BLaER1 treated with 17β-estradiol and CSF1 and Interleukin-3, amounts not matched to agents 10 nM and 100 nM (cell line): ENCODE measurements around the gene SELENOO.
A peak's percentile ranks its signal among the peaks of the same experiment; 100 is the strongest.

Experiments used
- H3K27ac ChIP-seq, 11 experiments: shearing (Covaris generic); formaldehyde crosslinking; 2 replicates each; pipeline ENCODE4 v1.8.1; 2022
- H3K27me3 ChIP-seq, 11 experiments: shearing (Covaris generic); formaldehyde crosslinking; 2 replicates each; pipeline ENCODE4 v1.8.1; 2022
- H3K36me3 ChIP-seq, 11 experiments: shearing (Covaris generic); formaldehyde crosslinking; 2 replicates each; pipeline ENCODE4 v1.8.1; 2022
- H3K4me1 ChIP-seq, 10 experiments: shearing (Covaris generic); formaldehyde crosslinking; 2 replicates each; pipeline ENCODE4 v1.8.1; 2022
- H3K4me2 ChIP-seq, 11 experiments: shearing (Covaris generic); formaldehyde crosslinking; 2 replicates each; pipeline ENCODE4 v1.8.1; 2022
- H3K4me3 ChIP-seq, 10 experiments: shearing (Covaris generic); formaldehyde crosslinking; 2 replicates each; pipeline ENCODE4 v1.8.1; 2022
- H3K9ac ChIP-seq, 11 experiments: shearing (Covaris generic); formaldehyde crosslinking; 2 replicates each; pipeline ENCODE4 v1.8.1; 2022
- H3K9me3 ChIP-seq, 11 experiments: shearing (Covaris generic); formaldehyde crosslinking; replicated peaks in 1 of 11; 2 replicates each; pipeline ENCODE4 v1.8.1; 2022
- H4K20me1 ChIP-seq, 11 experiments: shearing (Covaris generic); formaldehyde crosslinking; 2 replicates each; pipeline ENCODE4 v1.8.1; 2022
- Cebpa-rat ChIP-seq, 11 experiments: shearing (Covaris generic); IDR thresholded peaks; 2 replicates each; pipeline ENCODE4 v1.8.1; 2022

Gene SELENOO

DNA sequence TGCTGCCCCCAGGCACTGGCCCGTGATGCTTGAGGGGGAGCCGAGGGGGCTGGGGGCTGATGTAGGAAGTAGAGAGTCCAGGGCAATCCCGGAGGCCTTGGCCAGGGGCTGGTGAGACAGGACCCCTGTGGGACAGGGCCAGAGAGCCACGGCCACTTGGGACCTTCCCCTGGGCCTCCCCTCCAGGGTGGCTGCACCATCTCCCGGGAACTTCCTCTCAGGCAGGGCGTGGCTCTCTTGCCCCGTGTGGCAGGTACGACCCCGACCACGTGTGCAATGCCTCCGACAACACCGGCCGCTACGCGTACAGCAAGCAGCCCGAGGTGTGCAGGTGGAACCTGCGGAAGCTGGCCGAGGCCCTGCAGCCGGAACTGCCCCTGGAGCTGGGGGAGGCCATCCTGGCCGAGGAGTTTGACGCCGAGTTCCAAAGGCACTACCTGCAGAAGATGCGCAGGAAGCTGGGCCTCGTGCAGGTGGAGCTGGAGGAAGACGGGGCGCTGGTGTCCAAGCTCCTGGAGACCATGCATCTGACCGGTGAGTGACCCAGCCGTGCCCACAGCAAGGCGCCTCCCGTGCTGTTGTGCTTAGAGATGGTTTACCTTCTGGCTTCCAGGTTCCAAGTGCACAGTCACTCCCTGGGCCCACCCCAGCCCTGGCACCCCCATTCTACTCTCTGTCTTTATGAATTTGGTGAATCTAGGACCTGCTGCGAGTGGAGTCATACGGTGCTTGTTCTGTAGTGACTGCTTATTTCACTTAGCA lies 9.7 kb downstream of the SELENOO start:
- H3K4me1 ChIP-seq: peaks cover 22 to 49% (median 43%) of the 10 kb centered on the region in 10 experiments
- H3K4me3 ChIP-seq: no peak overlapping the region
- H3K27me3 ChIP-seq: no peaks in the 10 kb centered on the region
- H3K9me3 ChIP-seq: no peaks in the 10 kb centered on the region
- no peak overlapping the region for H3K9ac ChIP-seq
- H3K27ac ChIP-seq: no peak overlapping the region
- H4K20me1 ChIP-seq: peaks cover 95 to 100% (median 99%) of the 10 kb centered on the region in 11 experiments
- peaks cover 60 to 94% (median 71%) of the 10 kb centered on the region in 11 experiments for H3K36me3 ChIP-seq
- no peak for TF ChIP-seq Cebpa-rat (IDR thresholded peaks at IDR 0.05)
- H3K4me2 ChIP-seq: peak overlapping the region in 2 of 11 experiments; percentile 16 to 96; a peak in 1 of 22 replicates

DNA sequence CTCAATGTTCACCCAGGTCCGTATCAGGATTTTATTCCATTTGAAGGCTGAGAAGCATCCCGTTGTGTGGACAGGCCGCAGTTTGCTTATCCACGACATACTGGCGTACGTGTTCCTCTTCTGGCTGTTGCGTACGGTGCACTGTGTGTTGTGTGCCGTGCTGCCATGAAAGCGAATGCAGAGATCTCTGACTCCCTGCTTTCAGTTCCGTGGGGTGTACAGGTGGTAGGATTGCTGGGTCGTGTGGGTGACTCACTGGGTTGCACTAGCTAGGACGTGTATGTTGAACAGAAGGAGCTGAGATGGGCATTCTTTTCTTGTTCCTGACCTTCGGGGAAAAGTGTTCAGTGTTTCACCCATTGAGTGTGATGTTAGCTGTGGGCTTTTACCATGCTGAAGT lies 10.3 kb downstream of the SELENOO start:
- H3K4me1 ChIP-seq: peaks cover 16 to 49% (median 38%) of the 10 kb centered on the region in 10 experiments
- TF ChIP-seq Cebpa-rat (IDR thresholded peaks at IDR 0.05): no peak
- no peak overlapping the region for H3K9ac ChIP-seq
- H3K27ac ChIP-seq: no peak overlapping the region
- H3K36me3 ChIP-seq: peaks cover 60 to 94% (median 71%) of the 10 kb centered on the region in 11 experiments
- no peak overlapping the region for H3K4me3 ChIP-seq
- no peak overlapping the region for H3K4me2 ChIP-seq
- H4K20me1 ChIP-seq: peaks cover 95 to 100% (median 99%) of the 10 kb centered on the region in 11 experiments
- no peaks in the 10 kb centered on the region for H3K27me3 ChIP-seq
- H3K9me3 ChIP-seq: no peaks in the 10 kb centered on the region

DNA sequence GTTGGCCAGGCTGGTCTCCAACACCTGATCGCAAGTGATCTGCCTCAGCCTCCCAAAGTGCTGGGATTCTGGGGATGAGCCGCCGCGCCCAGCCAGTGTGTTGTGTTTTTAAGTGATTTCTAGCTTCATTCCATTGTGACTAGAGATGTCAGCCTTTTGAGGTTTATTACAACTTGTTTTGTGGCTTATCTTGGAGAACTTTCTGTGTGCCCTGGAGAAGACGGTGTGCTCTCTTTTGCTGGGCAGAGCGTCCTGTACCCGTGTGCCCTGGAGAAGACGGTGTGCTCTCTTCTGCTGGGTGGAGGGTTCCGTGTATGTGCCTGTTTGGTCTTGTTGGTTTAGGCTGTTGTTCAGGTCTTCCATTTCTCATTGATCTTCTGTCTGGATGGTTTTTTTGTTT lies 12.5 kb downstream of the SELENOO start:
- peaks cover 72 to 97% (median 81%) of the 10 kb centered on the region in 11 experiments for H3K36me3 ChIP-seq
- no peak overlapping the region for H3K4me2 ChIP-seq
- H3K4me3 ChIP-seq: no peak overlapping the region
- no peaks in the 10 kb centered on the region for H3K9me3 ChIP-seq
- H3K27me3 ChIP-seq: 0 out of 22 replicates have a peak, but pooled peaks cover 0 to 5% (median 0%) of the 10 kb centered on the region in 11 experiments
- H3K9ac ChIP-seq: peak overlapping the region in 1 of 11 experiments; percentile 16; a peak in 1 of 22 replicates
- H4K20me1 ChIP-seq: peaks cover 95 to 100% (median 99%) of the 10 kb centered on the region in 11 experiments
- H3K27ac ChIP-seq: no peak overlapping the region
- H3K4me1 ChIP-seq: peaks cover 0 to 49% (median 36%) of the 10 kb centered on the region in 10 experiments; a peak in 16 of 20 replicates
- TF ChIP-seq Cebpa-rat (IDR thresholded peaks at IDR 0.05): no peak

DNA sequence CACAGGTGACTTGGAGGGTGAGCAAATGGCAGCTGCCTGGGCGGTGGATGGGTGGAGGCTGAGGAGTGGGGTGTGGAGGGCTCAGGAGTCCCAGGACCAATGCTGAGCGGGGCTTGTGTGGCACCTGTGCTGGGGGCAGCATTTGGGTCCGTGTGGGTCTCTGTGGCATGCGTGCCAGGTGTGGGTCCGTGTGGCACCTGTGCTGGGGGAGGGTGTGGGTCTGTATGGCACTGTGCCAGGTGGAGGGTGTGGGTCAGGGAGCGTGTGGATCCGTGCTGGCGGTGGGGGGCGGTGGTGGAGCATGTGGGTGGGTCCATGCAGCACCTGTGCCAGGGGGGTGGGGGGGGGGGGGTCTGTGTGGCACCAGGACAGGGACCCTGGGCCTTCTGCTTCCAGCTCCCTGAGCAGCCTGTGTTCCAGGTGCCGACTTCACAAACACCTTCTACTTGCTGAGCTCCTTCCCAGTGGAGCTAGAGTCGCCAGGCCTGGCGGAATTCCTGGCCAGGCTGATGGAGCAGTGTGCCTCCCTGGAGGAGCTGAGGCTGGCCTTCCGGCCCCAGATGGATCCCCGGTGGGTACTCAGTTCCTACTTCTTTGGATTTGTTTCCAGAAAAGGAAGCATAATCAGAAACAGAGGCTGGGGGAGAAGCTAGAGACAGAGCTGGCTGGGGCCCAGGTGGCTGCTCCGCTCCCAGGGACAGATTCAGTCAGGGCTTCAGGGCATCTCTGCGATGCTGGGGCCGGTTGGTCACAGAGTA lies 14.7 kb downstream of the SELENOO start:
- Histone ChIP-seq H3K36me3 (peaks cover 84 to 99% (median 91%) of the 10 kb centered on the region in 11 experiments), H3K9me3 (no peaks in the 10 kb centered on the region)

DNA sequence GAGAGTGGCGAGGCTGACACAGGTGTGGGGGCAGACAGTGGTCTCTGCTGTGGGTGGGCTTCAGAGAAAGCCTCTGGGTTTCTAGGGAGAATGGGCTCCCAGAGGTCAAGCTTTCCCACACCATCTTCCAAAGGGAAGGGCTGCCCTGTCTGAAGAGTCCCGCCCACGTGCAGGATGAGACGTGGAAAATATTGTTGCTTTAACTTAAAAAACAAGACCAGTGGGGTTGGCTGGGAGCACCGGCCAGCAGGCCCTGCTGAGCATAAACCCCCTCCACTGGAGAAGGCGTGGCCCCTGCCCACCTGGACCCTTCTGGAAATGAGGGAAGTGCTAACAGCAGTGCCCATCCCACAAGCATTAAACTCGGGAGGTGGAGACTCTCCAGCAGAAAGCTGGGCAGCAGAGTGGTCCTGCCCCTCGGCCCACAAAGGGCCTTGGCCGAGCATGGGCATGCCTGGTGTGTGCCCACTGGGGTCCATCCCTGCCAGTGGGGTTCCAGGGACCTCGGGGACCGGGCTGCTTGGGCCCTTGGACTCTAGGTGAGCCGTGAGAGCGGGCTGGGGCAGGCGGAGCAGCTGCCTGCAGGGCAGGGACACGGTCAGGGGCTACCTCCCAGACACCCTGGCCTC lies 15.4 kb downstream of the SELENOO start:
- Histone ChIP-seq H3K4me2 (peak overlapping the region in 3 of 11 experiments; percentile 56 to 73 (median 57); a peak in 4 of 22 replicates), H4K20me1 (peaks cover 94 to 100% (median 99%) of the 10 kb centered on the region in 11 experiments)
- no peak for TF ChIP-seq Cebpa-rat (IDR thresholded peaks at IDR 0.05)

More for the DNA sequence above, 14.7 kb downstream of the SELENOO start:
- H3K27ac ChIP-seq: no peak overlapping the region
- 0 out of 22 replicates have a peak, but pooled peaks cover 0 to 5% (median 0%) of the 10 kb centered on the region in 11 experiments for H3K27me3 ChIP-seq
- H3K4me3 ChIP-seq: no peak overlapping the region
- no peak overlapping the region for H3K4me2 ChIP-seq
- TF ChIP-seq Cebpa-rat (IDR thresholded peaks at IDR 0.05): no peak
- no peak overlapping the region for H3K9ac ChIP-seq
- peaks cover 6 to 49% (median 41%) of the 10 kb centered on the region in 10 experiments; a peak in 18 of 20 replicates for H3K4me1 ChIP-seq
- peaks cover 95 to 100% (median 99%) of the 10 kb centered on the region in 11 experiments for H4K20me1 ChIP-seq

DNA sequence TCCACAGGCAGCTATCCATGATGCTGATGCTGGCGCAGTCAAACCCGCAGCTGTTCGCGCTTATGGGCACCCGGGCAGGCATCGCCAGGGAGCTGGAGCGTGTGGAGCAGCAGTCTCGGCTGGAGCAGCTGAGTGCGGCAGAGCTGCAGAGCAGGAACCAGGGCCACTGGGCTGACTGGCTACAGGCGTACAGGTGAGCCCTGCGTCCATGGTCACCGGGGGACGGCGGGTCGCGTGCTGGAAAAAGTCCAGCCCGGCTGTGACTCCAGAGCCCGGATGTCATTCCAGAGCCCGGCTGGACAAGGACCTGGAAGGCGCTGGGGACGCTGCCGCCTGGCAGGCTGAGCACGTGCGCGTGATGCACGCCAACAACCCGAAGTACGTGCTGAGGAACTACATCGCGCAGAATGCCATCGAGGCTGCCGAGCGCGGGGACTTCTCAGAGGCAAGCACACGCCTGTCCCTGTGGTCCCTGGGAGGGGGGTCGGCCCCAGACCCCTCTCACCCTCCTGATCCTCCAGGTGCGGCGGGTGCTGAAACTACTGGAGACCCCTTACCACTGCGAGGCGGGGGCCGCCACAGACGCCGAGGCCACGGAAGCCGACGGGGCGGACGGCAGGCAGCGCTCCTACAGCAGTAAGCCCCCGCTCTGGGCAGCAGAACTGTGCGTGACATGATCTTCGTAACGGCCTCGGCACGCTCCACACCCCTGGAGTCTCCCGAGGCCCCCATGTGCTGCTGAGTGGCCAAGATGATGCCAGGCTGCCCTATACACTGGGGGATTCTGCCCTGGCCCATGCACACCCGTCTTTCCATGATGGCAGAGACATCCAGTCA lies 16.1 kb downstream of the SELENOO start:
- H4K20me1 ChIP-seq: peaks cover 95 to 100% (median 99%) of the 10 kb centered on the region in 11 experiments
- peak overlapping the region in 2 of 11 experiments; percentile 31 to 33; a peak in 1 of 22 replicates for H3K9ac ChIP-seq
- H3K9me3 ChIP-seq: no peaks in the 10 kb centered on the region
- TF ChIP-seq Cebpa-rat (IDR thresholded peaks at IDR 0.05): no peak
- no peak overlapping the region for H3K27ac ChIP-seq
- peak overlapping the region in 8 of 11 experiments; percentile 35 to 77 (median 58); a peak in 16 of 22 replicates for H3K4me2 ChIP-seq
- H3K36me3 ChIP-seq: peaks cover 88 to 99% (median 91%) of the 10 kb centered on the region in 11 experiments
- H3K4me3 ChIP-seq: no peak overlapping the region
- H3K4me1 ChIP-seq: peaks cover 6 to 64% (median 51%) of the 10 kb centered on the region in 10 experiments; a peak in 18 of 20 replicates
- H3K27me3 ChIP-seq: 0 out of 22 replicates have a peak, but pooled peaks cover 0 to 5% (median 0%) of the 10 kb centered on the region in 11 experiments

More for the DNA sequence above, 15.4 kb downstream of the SELENOO start:
- peaks cover 6 to 56% (median 44%) of the 10 kb centered on the region in 10 experiments; a peak in 18 of 20 replicates for H3K4me1 ChIP-seq
- H3K9ac ChIP-seq: no peak overlapping the region
- no peak overlapping the region for H3K27ac ChIP-seq
- H3K9me3 ChIP-seq: no peaks in the 10 kb centered on the region
- H3K27me3 ChIP-seq: 0 out of 22 replicates have a peak, but pooled peaks cover 0 to 5% (median 0%) of the 10 kb centered on the region in 11 experiments
- H3K36me3 ChIP-seq: peaks cover 84 to 99% (median 91%) of the 10 kb centered on the region in 11 experiments
- H3K4me3 ChIP-seq: no peak overlapping the region

DNA sequence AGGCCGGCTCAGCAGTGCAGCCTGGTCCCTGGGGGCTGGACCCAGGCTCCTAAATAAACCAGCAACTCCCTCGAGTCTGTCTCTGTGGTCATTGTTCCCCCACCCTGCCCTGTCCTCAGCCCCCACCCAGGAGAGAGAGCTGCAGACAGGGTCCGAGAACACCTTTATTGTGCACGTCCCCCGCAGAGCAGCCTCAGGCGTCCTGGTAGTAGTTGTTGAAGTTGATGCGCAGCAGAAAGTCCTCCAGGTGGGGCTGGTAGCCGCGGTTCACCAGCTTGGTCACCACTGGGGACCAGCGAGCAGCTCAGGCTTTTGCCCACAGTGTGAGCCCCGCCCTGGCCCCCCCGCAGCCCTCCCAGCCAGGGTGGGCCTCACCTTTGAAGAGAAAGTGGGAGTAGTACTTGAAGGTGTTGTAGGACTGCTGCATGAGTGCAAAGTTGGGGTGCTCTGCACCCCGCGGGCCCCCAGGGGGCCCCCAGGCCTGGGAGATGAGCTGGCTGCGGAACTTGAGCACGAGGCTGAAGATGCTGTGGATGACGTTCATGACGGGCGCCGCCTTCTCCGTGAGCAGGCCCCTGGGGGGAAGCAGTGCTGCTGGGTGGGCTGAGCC lies 16.8 kb downstream of the SELENOO start:
- H3K27me3 ChIP-seq: 0 out of 22 replicates have a peak, but pooled peaks cover 0 to 5% (median 0%) of the 10 kb centered on the region in 11 experiments
- peaks cover 6 to 71% (median 59%) of the 10 kb centered on the region in 10 experiments; a peak in 18 of 20 replicates for H3K4me1 ChIP-seq
- H3K9me3 ChIP-seq: no peaks in the 10 kb centered on the region
- no peak overlapping the region for H3K4me3 ChIP-seq
- peak overlapping the region in 2 of 11 experiments; percentile 31 to 33; a peak in 1 of 22 replicates for H3K9ac ChIP-seq
- H3K4me2 ChIP-seq: peak overlapping the region in 9 of 11 experiments; percentile 3 to 77 (median 57); a peak in 17 of 22 replicates
- H4K20me1 ChIP-seq: peaks cover 89 to 100% (median 99%) of the 10 kb centered on the region in 11 experiments
- TF ChIP-seq Cebpa-rat (IDR thresholded peaks at IDR 0.05): no peak
- H3K36me3 ChIP-seq: peaks cover 89 to 99% (median 92%) of the 10 kb centered on the region in 11 experiments
- no peak overlapping the region for H3K27ac ChIP-seq
